SK-N-SH treated with all-trans-retinoic acid at 6 μM for 48 hours (cell line): ENCODE data around the gene COL24A1.

ENCODE experiments used
- ATAC-seq: fragments of 200-7000 bp; cut with Tn5 transposase; 3 replicates; pipeline ENCODE4 v1.9.1; 2020; ENCODE audit warnings: mild to moderate bottlenecking, moderate library complexity
- ARNTL ChIP-seq: fragments of 450-650 bp; formaldehyde crosslinking; IDR thresholded peaks from 2 replicates; pipeline ENCODE4 v1.5.0; 2020; ENCODE audit warnings: low read depth, mild to moderate bottlenecking, moderate library complexity, borderline replicate concordance
- CSRNP3 ChIP-seq: fragments of 250-450 bp; sonication (Bioruptor Pico); IDR thresholded peaks from 2 replicates; pipeline ENCODE4 v1.5.1; 2021; ENCODE audit warnings: mild to moderate bottlenecking, moderate library complexity
- ESRRG ChIP-seq: fragments of 250-450 bp; sonication (Bioruptor Pico); IDR thresholded peaks from 2 replicates; pipeline ENCODE4 v1.6.1; 2021; ENCODE audit warnings: mild to moderate bottlenecking
- GLIS3 ChIP-seq: fragments of 250-450 bp; sonication (Bioruptor Pico); IDR thresholded peaks from 2 replicates; pipeline ENCODE4 v1.5.0; 2020; ENCODE audit warnings: mild to moderate bottlenecking, moderate library complexity
- ISL1 ChIP-seq: fragments of 250-450 bp; sonication (Bioruptor Pico); IDR thresholded peaks from 2 replicates; pipeline ENCODE4 v2.1.2; 2022; ENCODE audit warnings: mild to moderate bottlenecking, moderate library complexity
- OSR1 ChIP-seq: fragments of 250-450 bp; sonication (Bioruptor Pico); IDR thresholded peaks from 2 replicates; pipeline ENCODE4 v1.8.0; 2022; ENCODE audit warnings: moderate library complexity, mild to moderate bottlenecking, inconsistent platforms
- PPARA ChIP-seq: fragments of 250-450 bp; sonication (Bioruptor Pico); IDR thresholded peaks from 2 replicates; pipeline ENCODE4 v1.5.0; 2020; ENCODE audit warnings: mild to moderate bottlenecking, borderline replicate concordance
- RARB ChIP-seq: fragments of 250-450 bp; sonication (Bioruptor Pico); IDR thresholded peaks from 2 replicates; pipeline ENCODE4 v1.8.0; 2021; ENCODE audit warnings: mild to moderate bottlenecking, moderate library complexity
- SNAI2 ChIP-seq: fragments of 250-450 bp; sonication (Bioruptor Pico); IDR thresholded peaks from 2 replicates; pipeline ENCODE4 v1.5.0; 2020; ENCODE audit warnings: mild to moderate bottlenecking, moderate library complexity
- TOX ChIP-seq: fragments of 250-450 bp; sonication (Bioruptor Pico); IDR thresholded peaks from 2 replicates; pipeline ENCODE4 v1.8.0; 2021; ENCODE audit warnings: mild to moderate bottlenecking, moderate library complexity, borderline replicate concordance
- TSHZ2 ChIP-seq: fragments of 250-450 bp; sonication (Bioruptor Pico); IDR thresholded peaks from 2 replicates; pipeline ENCODE4 v1.5.0; 2020; ENCODE audit warnings: mild to moderate bottlenecking, moderate library complexity
- ZC3H10 ChIP-seq: fragments of 250-450 bp; sonication (Bioruptor Pico); IDR thresholded peaks from 2 replicates; pipeline ENCODE4 v1.5.1; 2021; ENCODE audit warnings: mild to moderate bottlenecking, moderate library complexity
- ZFP3 ChIP-seq: fragments of 250-450 bp; sonication (Bioruptor Pico); IDR thresholded peaks from 2 replicates; pipeline ENCODE4 v1.5.0; 2020; ENCODE audit warnings: mild to moderate bottlenecking, moderate library complexity
- ZFP30 ChIP-seq: fragments of 450-650 bp; formaldehyde crosslinking; IDR thresholded peaks from 2 replicates; pipeline ENCODE4 v1.5.0; 2022; ENCODE audit warnings: mild to moderate bottlenecking, moderate library complexity
- ZNF565 ChIP-seq: fragments of 450-650 bp; formaldehyde crosslinking; conservative IDR thresholded peaks from 2 replicates; pipeline ENCODE4 v1.5.0; 2020; ENCODE audit warnings: low read depth, mild to moderate bottlenecking, moderate library complexity
- ZNF70 ChIP-seq: fragments of 450-650 bp; formaldehyde crosslinking; IDR thresholded peaks from 2 replicates; pipeline ENCODE4 v1.5.0; 2020; ENCODE audit warnings: mild to moderate bottlenecking, moderate library complexity
- ZNF8 ChIP-seq: fragments of 450-650 bp; formaldehyde crosslinking; IDR thresholded peaks from 2 replicates; pipeline ENCODE4 v1.5.0; 2020; ENCODE audit warnings: mild to moderate bottlenecking, moderate library complexity
- TF ChIP-seq, protein P1 (sequence below): fragments of 250-450 bp; sonication (Bioruptor Pico); IDR thresholded peaks from 2 replicates; pipeline ENCODE4 v1.8.0; 2020; ENCODE audit warnings: mild to moderate bottlenecking, moderate library complexity, borderline replicate concordance
- TF ChIP-seq, protein P2 (sequence below): fragments of 250-450 bp; sonication (Bioruptor Pico); IDR thresholded peaks from 2 replicates; pipeline ENCODE4 v1.8.0; 2021; ENCODE audit warnings: low read depth, mild to moderate bottlenecking, moderate library complexity, borderline replicate concordance

Gene COL24A1

DNA sequence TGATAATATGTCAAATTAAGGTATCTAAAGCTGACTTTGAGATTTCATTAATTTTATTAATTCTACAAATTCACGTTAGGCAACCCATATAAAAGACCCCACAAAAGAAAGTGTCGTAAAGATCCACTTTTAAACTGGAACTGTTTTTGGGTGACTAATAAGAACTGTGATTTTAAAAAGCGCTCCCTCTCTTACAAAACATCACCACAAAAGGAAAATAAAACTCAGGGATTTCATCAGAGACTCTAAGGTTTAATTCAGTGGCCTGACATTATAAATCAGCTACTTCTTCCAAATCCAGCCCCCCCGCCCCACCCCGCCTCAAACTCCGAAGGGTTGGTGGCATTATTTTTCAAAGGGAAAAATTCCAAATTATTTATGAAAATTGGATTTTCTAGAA, 2.7 kb downstream of the COL24A1 start (continued):
- TF ChIP-seq, protein P1, sequence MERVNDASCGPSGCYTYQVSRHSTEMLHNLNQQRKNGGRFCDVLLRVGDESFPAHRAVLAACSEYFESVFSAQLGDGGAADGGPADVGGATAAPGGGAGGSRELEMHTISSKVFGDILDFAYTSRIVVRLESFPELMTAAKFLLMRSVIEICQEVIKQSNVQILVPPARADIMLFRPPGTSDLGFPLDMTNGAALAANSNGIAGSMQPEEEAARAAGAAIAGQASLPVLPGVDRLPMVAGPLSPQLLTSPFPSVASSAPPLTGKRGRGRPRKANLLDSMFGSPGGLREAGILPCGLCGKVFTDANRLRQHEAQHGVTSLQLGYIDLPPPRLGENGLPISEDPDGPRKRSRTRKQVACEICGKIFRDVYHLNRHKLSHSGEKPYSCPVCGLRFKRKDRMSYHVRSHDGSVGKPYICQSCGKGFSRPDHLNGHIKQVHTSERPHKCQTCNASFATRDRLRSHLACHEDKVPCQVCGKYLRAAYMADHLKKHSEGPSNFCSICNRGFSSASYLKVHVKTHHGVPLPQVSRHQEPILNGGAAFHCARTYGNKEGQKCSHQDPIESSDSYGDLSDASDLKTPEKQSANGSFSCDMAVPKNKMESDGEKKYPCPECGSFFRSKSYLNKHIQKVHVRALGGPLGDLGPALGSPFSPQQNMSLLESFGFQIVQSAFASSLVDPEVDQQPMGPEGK (CRISPR knock-in tag): no peak
- TF ChIP-seq, all 23 proteins: peak for 0

GRCh38 chr1:86152887-86153286, 3.7 kb downstream of the COL24A1 start:
- TF ChIP-seq SNAI2 (CRISPR knock-in tag): no peak
- TF ChIP-seq, protein P1 (CRISPR knock-in tag): no peak
- TF ChIP-seq ZNF8 (CRISPR knock-in tag): no peak
- TF ChIP-seq OSR1 (CRISPR knock-in tag): no peak
- TF ChIP-seq ARNTL (CRISPR knock-in tag): no peak
- no peak for TF ChIP-seq ZNF565 (CRISPR knock-in tag)
- TF ChIP-seq ISL1 (CRISPR knock-in tag): no peak
- TF ChIP-seq ZFP30: no peak
- no peak for TF ChIP-seq RARB
- TF ChIP-seq TSHZ2: no peak
- TF ChIP-seq ZC3H10: no peak
- no peak for TF ChIP-seq ZNF70 (CRISPR knock-in tag)
- TF ChIP-seq, protein P2, sequence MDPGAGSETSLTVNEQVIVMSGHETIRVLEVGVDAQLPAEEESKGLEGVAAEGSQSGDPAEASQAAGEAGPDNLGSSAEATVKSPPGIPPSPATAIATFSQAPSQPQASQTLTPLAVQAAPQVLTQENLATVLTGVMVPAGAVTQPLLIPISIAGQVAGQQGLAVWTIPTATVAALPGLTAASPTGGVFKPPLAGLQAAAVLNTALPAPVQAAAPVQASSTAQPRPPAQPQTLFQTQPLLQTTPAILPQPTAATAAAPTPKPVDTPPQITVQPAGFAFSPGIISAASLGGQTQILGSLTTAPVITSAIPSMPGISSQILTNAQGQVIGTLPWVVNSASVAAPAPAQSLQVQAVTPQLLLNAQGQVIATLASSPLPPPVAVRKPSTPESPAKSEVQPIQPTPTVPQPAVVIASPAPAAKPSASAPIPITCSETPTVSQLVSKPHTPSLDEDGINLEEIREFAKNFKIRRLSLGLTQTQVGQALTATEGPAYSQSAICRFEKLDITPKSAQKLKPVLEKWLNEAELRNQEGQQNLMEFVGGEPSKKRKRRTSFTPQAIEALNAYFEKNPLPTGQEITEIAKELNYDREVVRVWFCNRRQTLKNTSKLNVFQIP: no peak
- TF ChIP-seq GLIS3: no peak
- ATAC-seq: no peak

DNA sequence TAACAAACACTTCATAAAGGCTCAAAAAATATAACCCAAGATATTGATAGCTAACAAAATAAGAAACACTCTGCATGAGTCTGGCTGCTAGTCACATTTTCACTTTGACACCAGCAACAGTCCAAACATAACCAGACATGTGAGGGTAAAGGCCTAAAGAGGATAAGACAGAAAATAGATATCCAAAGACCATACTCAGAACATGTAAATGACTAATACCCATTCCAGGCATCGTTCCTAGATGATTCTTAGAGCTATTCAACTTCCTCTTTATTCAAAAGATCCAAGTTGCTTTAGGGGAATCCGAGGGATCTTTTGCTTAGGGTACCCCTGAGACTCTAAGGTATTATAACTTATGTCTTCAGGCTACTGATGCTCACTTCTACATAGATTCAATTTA, 5.1 kb downstream of the COL24A1 start:
- no peak for ATAC-seq
- TF ChIP-seq, protein P1 (CRISPR knock-in tag): no peak
- TF ChIP-seq ISL1 (CRISPR knock-in tag) (no peak), ARNTL (CRISPR knock-in tag) (no peak), ESRRG (CRISPR knock-in tag) (no peak)
- TF ChIP-seq, protein P2: no peak

GRCh38 chr1:86150553-86151055, 6.0 kb downstream of the COL24A1 start:
- ATAC-seq: no peak
- TF ChIP-seq SNAI2 (CRISPR knock-in tag) (no peak), CSRNP3 (CRISPR knock-in tag) (no peak), TOX (CRISPR knock-in tag) (no peak), GLIS3 (no peak), ZNF8 (CRISPR knock-in tag) (no peak), OSR1 (CRISPR knock-in tag) (no peak), ZNF70 (CRISPR knock-in tag) (no peak), ZFP30 (no peak), PPARA (CRISPR knock-in tag) (no peak), ISL1 (CRISPR knock-in tag) (no peak), ESRRG (CRISPR knock-in tag) (no peak), ARNTL (CRISPR knock-in tag) (no peak), ZFP3 (CRISPR knock-in tag) (no peak)
- TF ChIP-seq, protein P1 (CRISPR knock-in tag): no peak
